ENCODE results near the gene FLNC. TPM values are rescaled to one million over a fixed set of nuclear protein-coding genes. Genes with fewer than 3 reads are reported as not detected.

Gene FLNC
- total RNA-seq, 1 experiment from 2014 or later, result 8.0 TPM

GRCh38 chr7:128902761-128903585, 72.8 kb downstream of the FLNC start:
- TF ChIP-seq ERG (CRISPR knock-in tag; IDR thresholded peaks at IDR 0.05), result no peak
- no peak for TF ChIP-seq TCF7 (CRISPR knock-in tag; IDR thresholded peaks at IDR 0.05; ENCODE audit: low read depth)
- POLR2A ChIA-PET, result interaction anchor here (1.0 kb wide), 1 partner anchor 8 kb away, joined by 3 read pairs; the partner anchor contains the start of gene KCP
- Mint-ChIP-seq H3K9me3 (peaks cover 23% of the 10 kb centered on the region), H3K36me3 (peaks cover 14% of the 10 kb centered on the region), H3K27me3 (ENCODE audit: low read depth) (peaks cover 13% of the 10 kb centered on the region), H3K4me1 (peaks cover 3% of the 10 kb centered on the region; the same call in 1 of the 2 replicates), H3K4me3 (no peak overlapping the region), H3K27ac (peak overlapping the region; percentile 10; the same call in 1 of the 2 replicates)
- no peak for ATAC-seq
- CTCF ChIA-PET, result interaction anchor here (1.0 to 1.8 kb wide), 5 partner anchors 19 to 261 kb away, joined by 3 to 6 read pairs (median 5); no protein-coding TSS in a partner anchor
- DNase-seq (ENCODE audit: low spot score), result no peak

GRCh38 chr7:128903621-128904361, 73.6 kb downstream of the FLNC start:
- peaks cover 3% of the 10 kb centered on the region; the same call in 1 of the 2 replicates for H3K4me1 Mint-ChIP-seq
- H3K9me3 Mint-ChIP-seq, result peaks cover 17% of the 10 kb centered on the region
- H3K36me3 Mint-ChIP-seq, result peaks cover 10% of the 10 kb centered on the region
- POLR2A ChIA-PET, result no interaction called here
- TF ChIP-seq EMX1 (CRISPR knock-in tag; IDR thresholded peaks at IDR 0.05) (no peak), ZNF232 (CRISPR knock-in tag; IDR thresholded peaks at IDR 0.05) (no peak), ETV6 (CRISPR knock-in tag; IDR thresholded peaks at IDR 0.05) (no peak), ERG (CRISPR knock-in tag; IDR thresholded peaks at IDR 0.05) (no peak)
- TF ChIP-seq, protein P1, sequence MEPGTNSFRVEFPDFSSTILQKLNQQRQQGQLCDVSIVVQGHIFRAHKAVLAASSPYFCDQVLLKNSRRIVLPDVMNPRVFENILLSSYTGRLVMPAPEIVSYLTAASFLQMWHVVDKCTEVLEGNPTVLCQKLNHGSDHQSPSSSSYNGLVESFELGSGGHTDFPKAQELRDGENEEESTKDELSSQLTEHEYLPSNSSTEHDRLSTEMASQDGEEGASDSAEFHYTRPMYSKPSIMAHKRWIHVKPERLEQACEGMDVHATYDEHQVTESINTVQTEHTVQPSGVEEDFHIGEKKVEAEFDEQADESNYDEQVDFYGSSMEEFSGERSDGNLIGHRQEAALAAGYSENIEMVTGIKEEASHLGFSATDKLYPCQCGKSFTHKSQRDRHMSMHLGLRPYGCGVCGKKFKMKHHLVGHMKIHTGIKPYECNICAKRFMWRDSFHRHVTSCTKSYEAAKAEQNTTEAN (CRISPR knock-in tag; IDR thresholded peaks at IDR 0.05), result no peak
- H3K27me3 Mint-ChIP-seq (ENCODE audit: low read depth), result peaks cover 15% of the 10 kb centered on the region
- DNase-seq (ENCODE audit: low spot score), result no peak
- H3K4me3 Mint-ChIP-seq, result no peak overlapping the region
- no peak overlapping the region for H3K27ac Mint-ChIP-seq
- CTCF ChIA-PET, result interaction anchor here (0.8 to 1.8 kb wide), 6 partner anchors 20 to 260 kb away, joined by 3 to 6 read pairs (median 4); no protein-coding TSS in a partner anchor
- no peak for ATAC-seq

GRCh38 chr7:128904381-128905197, 74.4 kb downstream of the FLNC start:
- TF ChIP-seq E2F1 (CRISPR knock-in tag; IDR thresholded peaks at IDR 0.05), result no peak
- TF ChIP-seq, protein P2, sequence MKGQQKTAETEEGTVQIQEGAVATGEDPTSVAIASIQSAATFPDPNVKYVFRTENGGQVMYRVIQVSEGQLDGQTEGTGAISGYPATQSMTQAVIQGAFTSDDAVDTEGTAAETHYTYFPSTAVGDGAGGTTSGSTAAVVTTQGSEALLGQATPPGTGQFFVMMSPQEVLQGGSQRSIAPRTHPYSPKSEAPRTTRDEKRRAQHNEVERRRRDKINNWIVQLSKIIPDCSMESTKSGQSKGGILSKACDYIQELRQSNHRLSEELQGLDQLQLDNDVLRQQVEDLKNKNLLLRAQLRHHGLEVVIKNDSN (CRISPR knock-in tag; IDR thresholded peaks at IDR 0.05), result peak; percentile 81
- TF ChIP-seq, protein P3, sequence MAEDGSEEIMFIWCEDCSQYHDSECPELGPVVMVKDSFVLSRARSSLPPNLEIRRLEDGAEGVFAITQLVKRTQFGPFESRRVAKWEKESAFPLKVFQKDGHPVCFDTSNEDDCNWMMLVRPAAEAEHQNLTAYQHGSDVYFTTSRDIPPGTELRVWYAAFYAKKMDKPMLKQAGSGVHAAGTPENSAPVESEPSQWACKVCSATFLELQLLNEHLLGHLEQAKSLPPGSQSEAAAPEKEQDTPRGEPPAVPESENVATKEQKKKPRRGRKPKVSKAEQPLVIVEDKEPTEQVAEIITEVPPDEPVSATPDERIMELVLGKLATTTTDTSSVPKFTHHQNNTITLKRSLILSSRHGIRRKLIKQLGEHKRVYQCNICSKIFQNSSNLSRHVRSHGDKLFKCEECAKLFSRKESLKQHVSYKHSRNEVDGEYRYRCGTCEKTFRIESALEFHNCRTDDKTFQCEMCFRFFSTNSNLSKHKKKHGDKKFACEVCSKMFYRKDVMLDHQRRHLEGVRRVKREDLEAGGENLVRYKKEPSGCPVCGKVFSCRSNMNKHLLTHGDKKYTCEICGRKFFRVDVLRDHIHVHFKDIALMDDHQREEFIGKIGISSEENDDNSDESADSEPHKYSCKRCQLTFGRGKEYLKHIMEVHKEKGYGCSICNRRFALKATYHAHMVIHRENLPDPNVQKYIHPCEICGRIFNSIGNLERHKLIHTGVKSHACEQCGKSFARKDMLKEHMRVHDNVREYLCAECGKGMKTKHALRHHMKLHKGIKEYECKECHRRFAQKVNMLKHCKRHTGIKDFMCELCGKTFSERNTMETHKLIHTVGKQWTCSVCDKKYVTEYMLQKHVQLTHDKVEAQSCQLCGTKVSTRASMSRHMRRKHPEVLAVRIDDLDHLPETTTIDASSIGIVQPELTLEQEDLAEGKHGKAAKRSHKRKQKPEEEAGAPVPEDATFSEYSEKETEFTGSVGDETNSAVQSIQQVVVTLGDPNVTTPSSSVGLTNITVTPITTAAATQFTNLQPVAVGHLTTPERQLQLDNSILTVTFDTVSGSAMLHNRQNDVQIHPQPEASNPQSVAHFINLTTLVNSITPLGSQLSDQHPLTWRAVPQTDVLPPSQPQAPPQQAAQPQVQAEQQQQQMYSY (CRISPR knock-in tag; IDR thresholded peaks at IDR 0.05), result peak; percentile 75
- TF ChIP-seq, protein P4, sequence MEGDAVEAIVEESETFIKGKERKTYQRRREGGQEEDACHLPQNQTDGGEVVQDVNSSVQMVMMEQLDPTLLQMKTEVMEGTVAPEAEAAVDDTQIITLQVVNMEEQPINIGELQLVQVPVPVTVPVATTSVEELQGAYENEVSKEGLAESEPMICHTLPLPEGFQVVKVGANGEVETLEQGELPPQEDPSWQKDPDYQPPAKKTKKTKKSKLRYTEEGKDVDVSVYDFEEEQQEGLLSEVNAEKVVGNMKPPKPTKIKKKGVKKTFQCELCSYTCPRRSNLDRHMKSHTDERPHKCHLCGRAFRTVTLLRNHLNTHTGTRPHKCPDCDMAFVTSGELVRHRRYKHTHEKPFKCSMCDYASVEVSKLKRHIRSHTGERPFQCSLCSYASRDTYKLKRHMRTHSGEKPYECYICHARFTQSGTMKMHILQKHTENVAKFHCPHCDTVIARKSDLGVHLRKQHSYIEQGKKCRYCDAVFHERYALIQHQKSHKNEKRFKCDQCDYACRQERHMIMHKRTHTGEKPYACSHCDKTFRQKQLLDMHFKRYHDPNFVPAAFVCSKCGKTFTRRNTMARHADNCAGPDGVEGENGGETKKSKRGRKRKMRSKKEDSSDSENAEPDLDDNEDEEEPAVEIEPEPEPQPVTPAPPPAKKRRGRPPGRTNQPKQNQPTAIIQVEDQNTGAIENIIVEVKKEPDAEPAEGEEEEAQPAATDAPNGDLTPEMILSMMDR (IDR thresholded peaks at IDR 0.05), result peak; percentile 44; the same call in 1 of the 2 replicates
- Mint-ChIP-seq H3K4me3 (no peak overlapping the region), H3K27me3 (ENCODE audit: low read depth) (peaks cover 23% of the 10 kb centered on the region), H3K36me3 (peaks cover 6% of the 10 kb centered on the region), H3K9me3 (peaks cover 13% of the 10 kb centered on the region), H3K27ac (no peak overlapping the region), H3K4me1 (peaks cover 10% of the 10 kb centered on the region)
- ChIA-PET CTCF (interaction anchor here (0.8 to 1.8 kb wide), 5 partner anchors 21 to 259 kb away, joined by 3 to 6 read pairs (median 4); no protein-coding TSS in a partner anchor), POLR2A (no interaction called here)
- peak; percentile 73 for ATAC-seq
- DNase-seq (ENCODE audit: low spot score), result no peak

Measured in WTC11 (cell line).